Naive thymus-derived CD8-positive, alpha-beta T cell (primary cell): Measurements from ENCODE around the gene SOCS4. TPM values are rescaled to one million over a fixed set of nuclear protein-coding genes. Genes with fewer than 3 reads are reported as not detected.
"Not testable (repeated sequence)": the region's sequence is repeated elsewhere in the genome, so short reads cannot be mapped to it uniquely, and the experiment has no call there.

ENCODE experiments used
- ATAC-seq, 2 donors: fragments of 150-1000 bp; cut with Tn5 transposase in 1 of 2; sonication (Bioruptor Pico), chemical (Tn5 transposase) in 1 of 2; 1 replicate in 1 of 2; 2 replicates in 1 of 2; pipeline ENCODE4 v1.10.0; 2021; ENCODE audit warnings: mild to moderate bottlenecking in 2 of 2, moderate library complexity in 2 of 2
- POLR2A ChIA-PET: fragments of 350-600 bp; sonication (Branson Sonifier 250); formaldehyde crosslinking; loops from one replicate; lab custom pipeline; 2021; ENCODE audit warnings: antibody characterized with exemption; lab: Charles Lee
- DNase-seq, 10 donors: peaks; one replicate each; pipeline versions ENCODE4 v3.0.0 to v3.0.0-alpha.2; 2020 to 2022
- H3K27ac Mint-ChIP-seq, 10 donors: one replicate each; pipeline ENCODE4 v1.8.0; 2020 to 2022; ENCODE audit warnings: mild to moderate bottlenecking in 10 of 10, mixed read lengths in 10 of 10, moderate library complexity in 4 of 10, inconsistent platforms in 1 of 10
- H3K27me3 Mint-ChIP-seq, 5 donors: one replicate each; pipeline ENCODE4 v1.8.0; 2021 to 2022; ENCODE audit warnings: mixed read lengths in 5 of 5
- H3K36me3 Mint-ChIP-seq, 3 donors: one replicate each; pipeline ENCODE4 v1.8.0; 2020 to 2022; ENCODE audit warnings: mixed read lengths in 3 of 3, mild to moderate bottlenecking in 2 of 3, inconsistent platforms in 1 of 3
- H3K4me1 Mint-ChIP-seq, 4 donors: one replicate each; pipeline ENCODE4 v1.8.0; 2021 to 2022; ENCODE audit warnings: mixed read lengths in 4 of 4
- H3K4me3 Mint-ChIP-seq, 10 donors: one replicate each; pipeline ENCODE4 v1.8.0; 2020 to 2022; ENCODE audit warnings: mild to moderate bottlenecking in 10 of 10, mixed read lengths in 10 of 10, moderate library complexity in 6 of 10, inconsistent platforms in 1 of 10
- H3K9me3 Mint-ChIP-seq, 9 donors: one replicate each; pipeline ENCODE4 v1.8.0; 2020 to 2022; ENCODE audit warnings: mixed read lengths in 9 of 9, mild to moderate bottlenecking in 3 of 9, inconsistent platforms in 1 of 9, moderate library complexity in 1 of 9
- polyA plus RNA-seq, 3 donors: library from polyadenylated mRNA; unstranded; fragments of 300-500 nt; fragmentation: Illumina TruSeq; gene quantifications; one replicate each; pipeline ENCODE4 v1.2.3, GENCODE V29; 2021
- total RNA-seq, 8 experiments: library from RNA in 2 of 8; stranded (reverse) in 2 of 8; gene quantifications; one replicate each; pipeline ENCODE4 v1.2.3 and lab custom pipeline; 2021 to 2026

The SOCS4 gene
- total and polyA plus RNA-seq, 5 experiments from 2014 or later, result 1.5 to 22.5 (median 2.9) TPM

- Mint-ChIP-seq H3K27me3 (no peaks in the 10 kb centered on the region), H3K4me1 (peaks cover 26 to 51% (median 42%) of the 10 kb centered on the region in 4 donors), H3K36me3 (peaks cover 0 to 14% (median 2%) of the 10 kb centered on the region in 3 donors), H3K4me3 (peak overlapping the region; percentile 87 to 95 (median 94)), H3K27ac (peak overlapping the region in 6 of 10 donors; percentile 44 to 96 (median 94)), H3K9me3 (no peaks in the 10 kb centered on the region)
- DNase-seq (no peak), ATAC-seq (no peak)
- POLR2A ChIA-PET, result interaction anchor here (1.4 kb wide), 1 partner anchor 127 kb away, joined by 5 read pairs; no protein-coding TSS in a partner anchor
Measured at GRCh38 chr14:55028476-55028875, 1.4 kb downstream of the SOCS4 start.

- H3K36me3 Mint-ChIP-seq, result peaks cover 0 to 31% (median 10%) of the 10 kb centered on the region in 3 donors
- peak overlapping the region in 3 of 10 donors; percentile 52 to 62 (median 56) for H3K27ac Mint-ChIP-seq
- no peak overlapping the region for H3K4me3 Mint-ChIP-seq
- no peaks in the 10 kb centered on the region for H3K27me3 Mint-ChIP-seq
- POLR2A ChIA-PET, result interaction anchor here (1.9 kb wide), 1 partner anchor 20 kb away, joined by 5 read pairs; the partner anchor contains the start of gene MAPK1IP1L
- DNase-seq (no peak), ATAC-seq (no peak)
- H3K9me3 Mint-ChIP-seq, result no peaks in the 10 kb centered on the region
- peaks cover 17 to 45% (median 36%) of the 10 kb centered on the region in 4 donors for H3K4me1 Mint-ChIP-seq
Measured at GRCh38 chr14:55031190-55031589, 4.2 kb downstream of the SOCS4 start.

GRCh38 chr14:55037995-55038394 is 11.0 kb downstream of the SOCS4 start:
- H3K4me1 Mint-ChIP-seq, ATAC-seq, POLR2A ChIA-PET, H3K27ac Mint-ChIP-seq, DNase-seq, H3K9me3 Mint-ChIP-seq, H3K27me3 Mint-ChIP-seq, H3K4me3 Mint-ChIP-seq: not testable (repeated sequence)
- peaks cover 0 to 51% (median 23%) of the 10 kb centered on the region in 3 donors for H3K36me3 Mint-ChIP-seq

GRCh38 chr14:55038708-55039107 is 11.7 kb downstream of the SOCS4 start:
- POLR2A ChIA-PET, result no interaction called here
- peaks cover 0 to 55% (median 21%) of the 10 kb centered on the region in 3 donors for H3K36me3 Mint-ChIP-seq

GRCh38 chr14:55043528-55043927 is 16.5 kb downstream of the SOCS4 start:
- peaks cover 0 to 26% (median 5%) of the 10 kb centered on the region in 3 donors for H3K36me3 Mint-ChIP-seq
- no peak for ATAC-seq
- no peaks in the 10 kb centered on the region for H3K9me3 Mint-ChIP-seq
- no peak overlapping the region for H3K4me3 Mint-ChIP-seq
- POLR2A ChIA-PET, result no interaction called here
- peaks cover 0 to 5% (median 4%) of the 10 kb centered on the region in 4 donors for H3K4me1 Mint-ChIP-seq
- DNase-seq, result no peak
- no peaks in the 10 kb centered on the region for H3K27me3 Mint-ChIP-seq
- H3K27ac Mint-ChIP-seq, result peak overlapping the region in 3 of 10 donors; percentile 1 to 63 (median 7)

More at GRCh38 chr14:55038708-55039107, 11.7 kb downstream of the SOCS4 start:
- H3K4me3 Mint-ChIP-seq, result no peak overlapping the region
- DNase-seq, result no peak
- peak overlapping the region in 2 of 10 donors; percentile 4 to 19 for H3K27ac Mint-ChIP-seq
- peaks cover 1 to 10% (median 5%) of the 10 kb centered on the region in 4 donors for H3K4me1 Mint-ChIP-seq
- no peaks in the 10 kb centered on the region for H3K9me3 Mint-ChIP-seq
- no peak for ATAC-seq
- H3K27me3 Mint-ChIP-seq, result no peaks in the 10 kb centered on the region

GRCh38 chr14:55045087-55045486 is 18.1 kb downstream of the SOCS4 start:
- peaks cover 0 to 15% (median 2%) of the 10 kb centered on the region in 3 donors for H3K36me3 Mint-ChIP-seq
- DNase-seq (no peak), ATAC-seq (no peak)
- H3K4me1 Mint-ChIP-seq, result peaks cover 0 to 5% (median 0%) of the 10 kb centered on the region in 4 donors
- no peaks in the 10 kb centered on the region for H3K27me3 Mint-ChIP-seq
- H3K9me3 Mint-ChIP-seq, result no peaks in the 10 kb centered on the region
- POLR2A ChIA-PET, result interaction anchor here (0.6 kb wide), 1 partner anchor 538 kb away, joined by 6 read pairs; no protein-coding TSS in a partner anchor
- H3K4me3 Mint-ChIP-seq, result no peak overlapping the region
- H3K27ac Mint-ChIP-seq, result no peak overlapping the region

- POLR2A ChIA-PET, result no interaction called here
- H3K9me3 Mint-ChIP-seq, result no peaks in the 10 kb centered on the region
- no peak overlapping the region for H3K27ac Mint-ChIP-seq
- DNase-seq (no peak), ATAC-seq (no peak)
- H3K4me3 Mint-ChIP-seq, result no peak overlapping the region
- H3K36me3 Mint-ChIP-seq, result peaks cover 0 to 15% (median 2%) of the 10 kb centered on the region in 3 donors
- H3K27me3 Mint-ChIP-seq, result no peaks in the 10 kb centered on the region
- H3K4me1 Mint-ChIP-seq, result peaks cover 6 to 15% (median 10%) of the 10 kb centered on the region in 4 donors
Measured at GRCh38 chr14:55047301-55048053, 20.4 kb downstream of the SOCS4 start.

GRCh38 chr14:55048900-55049436 is 21.9 kb downstream of the SOCS4 start:
- ATAC-seq (no peak), DNase-seq (no peak)
- Mint-ChIP-seq H3K27ac (no peak overlapping the region), H3K4me3 (no peak overlapping the region), H3K36me3 (peaks cover 0 to 12% (median 3%) of the 10 kb centered on the region in 3 donors), H3K9me3 (no peaks in the 10 kb centered on the region), H3K27me3 (no peaks in the 10 kb centered on the region), H3K4me1 (peaks cover 14 to 30% (median 25%) of the 10 kb centered on the region in 4 donors)
- POLR2A ChIA-PET, result no interaction called here

GRCh38 chr14:55051165-55051422 is 24.1 kb downstream of the SOCS4 start:
- ATAC-seq, result peak in 1 of 2 donors; percentile 4
- H3K27me3 Mint-ChIP-seq, result no peaks in the 10 kb centered on the region
- no peaks in the 10 kb centered on the region for H3K9me3 Mint-ChIP-seq
- peaks cover 22 to 46% (median 41%) of the 10 kb centered on the region in 4 donors for H3K4me1 Mint-ChIP-seq
- peak overlapping the region; percentile 88 to 99 (median 98) for H3K27ac Mint-ChIP-seq
- POLR2A ChIA-PET, result interaction anchor here (0.5 to 1.8 kb wide), 10 partner anchors 9 to 562 kb away, joined by 3 to 21 read pairs (median 6); partner anchors contain the start of genes SOCS4 and WDHD1
- H3K36me3 Mint-ChIP-seq, result peaks cover 0 to 20% (median 3%) of the 10 kb centered on the region in 3 donors
- DNase-seq, result no peak
- peak overlapping the region; percentile 84 to 94 (median 90) for H3K4me3 Mint-ChIP-seq

GRCh38 chr14:55051423-55052268 is 24.6 kb downstream of the SOCS4 start, which contains the start of gene MAPK1IP1L:
MAPK1IP1L (plus strand) TSS chr14:55051647; CDS start chr14:55061684, 10,037 bp downstream.
- Mint-ChIP-seq H3K36me3 (peaks cover 0 to 23% (median 3%) of the 10 kb centered on the region in 3 donors), H3K4me1 (peaks cover 22 to 49% (median 46%) of the 10 kb centered on the region in 4 donors)
- peak; percentile 88 to 93 for ATAC-seq

GRCh38 chr14:55052269-55052930 is 25.4 kb downstream of the SOCS4 start:
- POLR2A ChIA-PET, result interaction anchor here (0.9 to 1.8 kb wide), 5 partner anchors 18 to 50 kb away, joined by 3 to 21 read pairs (median 10); partner anchors contain the start of genes SOCS4 and WDHD1
- Mint-ChIP-seq H3K27ac (peak overlapping the region; percentile 90 to 99 (median 98)), H3K27me3 (no peaks in the 10 kb centered on the region), H3K9me3 (no peaks in the 10 kb centered on the region), H3K4me1 (peaks cover 22 to 51% (median 48%) of the 10 kb centered on the region in 4 donors), H3K36me3 (peaks cover 0 to 25% (median 3%) of the 10 kb centered on the region in 3 donors), H3K4me3 (peak overlapping the region; percentile 84 to 94 (median 90))
- ATAC-seq, result no peak
- DNase-seq, result no peak

More at GRCh38 chr14:55051423-55052268, 24.6 kb downstream of the SOCS4 start, which contains the start of gene MAPK1IP1L:
- Mint-ChIP-seq H3K27me3 (no peaks in the 10 kb centered on the region), H3K9me3 (no peaks in the 10 kb centered on the region), H3K27ac (peak within 1 kb of the TSS; percentile 90 to 99 (median 98)), H3K4me3 (peak within 1 kb of the TSS; percentile 84 to 94 (median 90))
- peak; percentile 82 to 94 (median 92) for DNase-seq
- POLR2A ChIA-PET, result interaction anchor here (0.5 to 1.8 kb wide), 10 partner anchors 8 to 562 kb away, joined by 3 to 21 read pairs (median 6); partner anchors contain the start of genes SOCS4 and WDHD1
